Activated gamma-delta T cell treated with Interleukin-2 at 50 U/mL for 16 hours (primary cell): ENCODE results near the gene MAP1B.

Experiments used
- DNase-seq: peaks from one replicate; pipeline ENCODE4 v3.0.0-alpha.2; 2020

Gene MAP1B

GRCh38 chr5:72231991-72232703, 124.9 kb downstream of the MAP1B start:
- DNase-seq = no peak

DNA sequence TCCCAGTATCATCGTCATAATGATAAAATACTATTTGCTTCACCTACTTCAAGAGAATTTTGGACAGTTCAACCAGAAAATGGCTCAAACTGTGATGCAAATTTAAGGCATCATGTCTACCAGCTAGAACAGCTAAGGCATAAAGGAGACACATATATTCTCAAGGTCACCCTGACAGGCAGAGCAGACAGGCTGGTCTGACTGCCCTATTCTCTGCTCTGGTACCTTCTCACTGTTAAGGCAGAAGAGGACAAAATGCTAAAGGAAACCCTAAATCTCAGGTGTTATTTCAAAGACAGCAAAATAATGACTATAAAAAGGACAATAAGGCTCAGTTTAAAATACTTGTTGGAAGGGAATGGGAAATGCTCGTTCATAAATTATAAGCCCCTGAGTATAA, 125.6 kb downstream of the MAP1B start:
- DNase-seq = no peak

GRCh38 chr5:72233835-72234234, 126.6 kb downstream of the MAP1B start:
- no peak for DNase-seq

DNA sequence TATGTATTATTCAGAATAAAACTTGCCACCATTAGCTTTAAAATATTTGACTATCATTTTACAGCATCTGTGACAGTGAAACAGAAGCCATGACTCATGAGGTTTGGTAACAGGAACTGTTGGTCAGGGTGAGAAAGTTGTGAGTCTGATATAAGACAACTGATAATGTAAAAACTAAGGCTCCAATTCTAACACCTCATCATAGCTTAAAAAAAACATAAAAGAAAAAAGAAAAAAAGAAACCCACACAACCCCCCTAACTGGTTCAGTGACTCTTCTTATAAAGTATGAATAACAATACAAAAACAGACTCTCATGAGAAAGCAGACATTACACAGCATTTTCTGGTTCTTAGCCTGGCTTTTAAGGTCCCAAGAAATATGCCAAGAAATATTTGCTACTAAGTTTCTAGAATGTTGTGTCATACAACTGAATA, 127.0 kb downstream of the MAP1B start:
- peak; percentile 22 for DNase-seq

DNA sequence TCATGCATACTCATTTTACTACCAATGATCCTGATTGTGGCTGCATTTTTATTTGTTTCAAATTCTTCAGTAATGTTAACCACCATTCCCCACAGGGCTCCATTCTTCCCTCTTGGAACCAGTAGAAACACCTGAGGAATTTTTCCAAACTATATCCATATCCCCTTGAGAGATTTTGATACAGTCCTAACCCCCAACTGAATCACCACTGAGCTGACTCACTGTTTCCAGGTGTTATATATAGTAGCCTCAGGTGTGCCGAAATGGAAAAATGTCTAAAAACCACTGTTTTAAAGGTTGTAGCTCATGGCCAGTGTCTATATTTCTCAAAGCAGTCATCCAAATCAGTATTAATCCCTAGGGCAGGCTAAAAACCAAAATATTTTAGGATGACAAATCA, 127.6 kb downstream of the MAP1B start:
- DNase-seq = no peak

DNA sequence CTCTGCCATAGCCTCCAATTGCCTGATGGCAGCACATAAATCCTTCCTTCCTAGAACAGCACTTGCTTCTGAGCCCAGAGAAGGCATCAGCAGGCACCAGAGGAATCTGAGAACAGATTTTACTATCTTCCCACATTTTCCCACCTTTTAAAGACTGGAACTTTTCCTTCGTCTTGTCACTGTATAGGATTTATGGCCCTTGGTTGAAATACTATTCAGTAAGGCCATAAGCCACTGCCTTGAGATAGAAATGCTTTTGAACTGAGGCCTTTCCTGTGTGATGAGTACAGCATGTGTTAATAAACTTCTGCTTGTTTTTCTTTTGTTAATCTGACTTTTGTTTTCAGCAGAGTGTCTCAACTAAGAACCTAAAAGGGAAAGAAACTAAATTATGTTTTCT, 128.4 kb downstream of the MAP1B start:
- DNase-seq = no peak

GRCh38 chr5:72237415-72237814, 130.1 kb downstream of the MAP1B start:
- no peak for DNase-seq

DNA sequence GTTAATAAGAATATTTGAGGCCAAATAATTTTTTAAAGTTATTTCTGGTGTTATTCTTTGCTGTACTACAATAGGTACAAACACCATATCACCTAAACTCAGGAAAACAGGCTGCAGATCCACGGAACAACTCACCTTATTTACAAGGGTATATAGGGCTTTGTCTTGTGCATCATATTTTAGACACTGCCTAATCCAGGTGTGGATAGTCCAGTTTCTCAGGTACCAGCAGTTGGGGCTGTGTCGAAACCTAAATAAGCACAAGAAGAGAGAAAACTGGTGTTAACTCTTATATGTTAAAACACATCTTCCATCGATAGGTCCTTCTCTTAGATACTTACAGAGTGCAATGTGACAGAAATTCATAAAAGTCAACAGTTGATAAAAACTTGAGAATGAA, 130.6 kb downstream of the MAP1B start:
- no peak for DNase-seq

GRCh38 chr5:72238712-72239445, 131.6 kb downstream of the MAP1B start:
- DNase-seq = no peak

- no peak for DNase-seq
Measured at GRCh38 chr5:72241346-72242003, 134.2 kb downstream of the MAP1B start.

DNA sequence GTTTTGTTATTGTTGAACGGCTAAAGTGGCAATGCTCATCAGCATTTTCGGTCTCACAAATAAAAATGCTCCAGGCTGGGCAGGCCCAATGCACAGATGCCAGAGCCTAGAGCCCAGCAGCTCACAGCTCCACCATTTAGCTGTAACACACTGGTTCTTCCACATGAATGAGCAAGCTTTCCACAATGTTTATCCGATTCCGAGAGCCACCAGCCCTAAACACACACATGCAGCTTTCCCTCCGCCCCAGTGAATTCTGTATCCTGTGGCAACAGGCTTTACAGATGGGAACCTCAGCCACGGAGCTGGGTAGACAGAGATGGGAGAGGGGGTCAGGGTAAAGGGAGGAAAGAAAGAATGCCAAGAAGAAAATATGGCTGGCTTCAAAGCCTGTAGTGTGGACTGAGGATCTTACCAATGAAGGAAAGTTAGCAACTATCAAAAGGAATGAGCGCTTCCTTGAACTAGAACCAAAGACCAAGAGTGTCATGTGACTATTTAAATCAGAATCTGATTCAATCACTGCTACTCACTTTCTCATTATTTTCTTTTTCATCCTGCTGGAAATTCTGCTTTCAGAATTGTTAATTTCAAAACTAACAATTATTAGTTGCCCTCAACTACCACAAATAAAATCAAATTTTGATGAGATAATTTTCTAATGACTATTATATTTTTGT, 135.7 kb downstream of the MAP1B start:
- DNase-seq = no peak

GRCh38 chr5:72243706-72244105, 136.4 kb downstream of the MAP1B start:
- DNase-seq = no peak

DNA sequence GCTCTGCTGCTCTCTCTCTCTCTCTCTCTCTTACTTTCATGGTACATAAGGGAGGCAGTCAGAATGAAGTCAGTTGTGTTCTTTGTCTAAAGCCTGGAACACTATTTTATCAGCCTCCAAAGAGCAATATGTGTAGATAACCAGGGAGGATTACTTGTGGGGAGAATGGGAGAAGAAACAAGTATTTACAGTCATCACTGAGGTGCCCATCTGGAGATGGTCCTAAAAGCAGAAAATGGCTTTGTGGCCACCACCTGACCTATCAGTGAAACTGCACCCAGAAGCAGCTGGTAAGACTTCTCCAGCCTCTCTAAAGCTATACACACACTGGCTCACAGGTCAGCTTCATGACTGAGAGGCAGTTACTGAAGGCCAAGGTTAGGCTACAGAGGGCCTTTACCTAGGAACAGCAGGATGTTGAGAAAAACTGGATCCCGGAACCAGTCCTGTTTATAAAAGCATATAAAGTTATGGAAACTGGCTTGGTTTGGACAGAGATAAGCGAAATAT, 137.6 kb downstream of the MAP1B start:
- DNase-seq = no peak

DNA sequence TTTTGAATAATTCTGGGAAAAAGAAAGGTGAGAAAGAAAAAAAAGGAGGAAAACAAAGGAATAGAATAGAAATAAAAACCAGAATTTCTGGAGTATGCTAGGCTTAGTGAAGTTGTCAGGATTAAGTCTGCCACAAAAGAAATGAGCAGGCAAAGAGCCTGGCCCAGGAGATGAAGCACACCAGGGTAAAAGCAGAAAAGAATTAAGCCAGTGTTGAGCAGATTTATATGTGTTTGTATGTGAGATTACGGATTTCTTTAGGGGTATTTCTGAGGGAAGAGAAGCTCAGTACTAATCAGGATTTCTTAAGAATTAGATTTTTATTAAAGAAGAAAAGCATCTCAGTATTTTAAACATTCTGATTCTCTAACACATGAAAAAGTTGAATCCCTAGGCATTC, 138.3 kb downstream of the MAP1B start:
- DNase-seq = no peak

DNA sequence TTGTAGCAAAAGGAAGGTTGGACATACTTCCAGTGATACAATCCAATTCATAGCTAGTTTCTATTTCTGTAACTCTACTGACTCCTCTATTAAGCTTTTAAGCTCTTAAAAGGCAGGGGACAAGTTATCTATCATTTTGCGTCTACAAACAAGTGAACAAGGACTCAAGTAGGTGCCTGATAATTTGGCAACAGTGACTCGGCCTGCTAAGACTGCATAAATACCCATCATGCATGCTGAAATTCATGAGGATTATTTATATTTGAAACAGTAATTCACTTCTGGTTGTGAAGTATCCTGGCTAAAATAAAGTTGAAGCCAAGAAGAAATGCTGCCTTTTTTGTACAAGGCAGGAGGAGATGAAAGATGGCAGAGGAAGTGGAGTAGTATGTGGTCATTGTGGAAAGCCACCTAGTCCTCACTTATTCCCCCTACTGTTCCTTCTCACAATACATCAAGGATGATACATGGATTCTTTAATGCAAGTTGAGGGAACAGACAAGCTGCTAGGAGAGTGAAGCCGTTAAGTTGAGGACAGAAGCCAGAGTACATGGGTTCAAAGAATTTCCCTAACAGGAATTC, 138.8 kb downstream of the MAP1B start:
- no peak for DNase-seq

DNA sequence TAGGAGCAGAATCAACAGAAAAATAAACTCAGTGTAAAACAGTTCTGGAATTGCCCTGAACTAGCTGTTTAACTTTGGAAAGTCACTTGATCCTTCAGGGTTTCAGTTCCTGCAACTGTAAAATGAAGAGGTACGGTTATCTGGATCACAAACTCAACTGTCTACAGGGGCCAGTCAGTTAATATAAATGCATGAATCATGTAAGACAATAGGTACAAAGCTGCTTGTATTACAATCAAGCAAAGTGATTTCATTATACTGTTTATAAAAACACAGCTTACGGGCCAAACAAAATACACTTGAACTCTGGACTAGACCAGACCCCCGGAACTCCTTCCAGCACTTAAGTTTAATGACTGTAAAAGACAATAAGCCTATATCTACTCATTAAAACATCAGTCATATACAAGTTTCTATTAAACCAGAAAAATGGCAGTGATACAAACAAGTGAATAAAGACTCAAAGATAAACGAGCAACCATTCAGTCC, 139.7 kb downstream of the MAP1B start:
- no peak for DNase-seq

DNA sequence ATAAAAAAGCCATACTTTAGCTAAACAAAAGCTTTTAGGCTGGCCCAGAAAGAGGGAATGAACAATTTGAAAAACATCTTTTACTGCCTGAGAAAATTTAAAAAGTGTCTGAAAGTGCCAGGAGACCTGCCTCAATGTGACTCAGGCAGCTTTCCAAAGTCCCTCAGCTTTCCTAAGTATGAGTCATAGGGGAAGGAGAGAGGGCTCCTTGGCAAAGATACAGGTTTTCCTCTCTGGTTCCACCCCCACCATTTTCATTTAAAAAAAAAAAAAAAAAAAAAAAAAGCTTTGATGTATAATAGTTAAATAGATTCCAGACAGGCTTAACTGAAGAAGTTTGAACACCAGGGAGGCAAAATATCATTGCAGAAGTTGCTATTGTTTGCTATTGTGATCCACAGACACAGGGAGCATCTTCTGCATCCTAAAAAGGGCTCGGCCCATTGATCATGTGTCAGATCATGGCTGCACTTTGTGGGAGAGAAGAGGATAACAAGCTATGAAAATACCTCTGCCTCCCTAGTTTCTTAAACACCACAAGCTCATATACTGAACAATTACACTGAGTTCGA, 141.2 kb downstream of the MAP1B start:
- DNase-seq = no peak

GRCh38 chr5:72251386-72251785, 144.1 kb downstream of the MAP1B start:
- no peak for DNase-seq

DNA sequence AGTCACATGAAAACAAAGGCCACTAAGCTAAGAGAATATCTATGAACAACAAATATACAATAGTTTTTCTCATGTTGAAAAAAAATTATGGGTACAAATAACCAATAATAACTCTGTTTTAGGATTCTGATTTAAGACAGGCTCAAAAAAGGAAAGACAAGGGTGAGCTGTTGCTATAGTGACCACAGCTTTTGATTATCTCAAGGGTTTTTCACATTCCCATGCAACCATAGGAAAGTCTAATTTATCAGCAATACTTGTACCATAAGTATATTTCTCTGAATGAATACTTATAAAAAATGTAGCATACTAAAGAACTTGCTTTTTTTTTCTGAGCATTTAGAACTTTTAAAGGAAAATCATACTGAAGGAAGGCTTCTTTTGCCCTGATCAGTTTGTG, 144.7 kb downstream of the MAP1B start:
- DNase-seq = no peak

- no peak for DNase-seq
Measured at GRCh38 chr5:72252574-72253155, 145.4 kb downstream of the MAP1B start.

GRCh38 chr5:72255237-72255636, 148.0 kb downstream of the MAP1B start:
- DNase-seq = no peak

DNA sequence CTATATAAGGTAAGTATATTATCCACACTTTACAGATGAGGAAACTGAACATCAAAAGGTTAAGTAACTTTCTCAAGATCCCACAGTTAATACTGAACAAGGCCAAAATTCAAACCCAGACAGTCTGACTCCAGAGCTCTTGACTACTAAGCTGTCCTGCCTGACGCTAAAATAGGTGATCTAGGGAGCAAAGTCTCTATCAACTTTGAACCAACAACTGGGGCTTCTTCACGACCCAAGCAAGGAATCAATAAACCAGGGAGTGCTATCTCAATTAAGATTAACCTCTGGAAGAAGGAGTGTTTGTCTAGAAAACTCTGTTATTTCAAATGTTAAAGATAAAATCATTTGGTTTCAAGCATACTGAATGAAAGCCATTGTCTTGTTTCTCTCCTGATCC, 148.4 kb downstream of the MAP1B start:
- DNase-seq = no peak
